ENCODE results near the gene NEK11. TPM values are rescaled to one million over a fixed set of nuclear protein-coding genes. Genes with fewer than 3 reads are reported as not detected.

The NEK11 gene
- total and polyA plus RNA-seq, 9 of the 15 experiments (the other 6 are each of a cell fraction or from before 2014, with no cell fraction given) = 0.28 to 1.5 (median 0.87) TPM

GRCh38 chr3:131314318-131314717 lies 287.6 kb downstream of the NEK11 start:
- ChIA-PET CTCF (ENCODE audit: low intra/inter-chr PET ratio) (no interaction called here), POLR2A (interaction anchor here (1.6 kb wide), 1 partner anchor 11 kb away, joined by 5 read pairs; no protein-coding TSS in a partner anchor)
- TF ChIP-seq ZNF282 (CRISPR knock-in tag; IDR thresholded peaks at IDR 0.05) (no peak), SMAD1 (IDR thresholded peaks at IDR 0.05; ENCODE audit: low read depth, low read length, partially characterized antibody) (no peak), SAP30 (IDR thresholded peaks at IDR 0.05; ENCODE audit: borderline replicate concordance, insufficient read depth, low read depth, low read length, poor library complexity, severe bottlenecking) (no peak), ZBTB1 (CRISPR knock-in tag; IDR thresholded peaks at IDR 0.05; ENCODE audit: borderline replicate concordance, low read depth) (no peak), IFI16 (CRISPR knock-in tag; IDR thresholded peaks at IDR 0.05) (no peak), CBFA2T2 (conservative IDR thresholded peaks at IDR 0.05) (no peak), ESRRB (CRISPR knock-in tag; IDR thresholded peaks at IDR 0.05; ENCODE audit: borderline replicate concordance) (no peak), NR1H2 (CRISPR knock-in tag; IDR thresholded peaks at IDR 0.05) (no peak), HNRNPK (IDR thresholded peaks at IDR 0.05; ENCODE audit: low read depth, low read length, poor library complexity, severe bottlenecking) (no peak), ELF2 (CRISPR knock-in tag; IDR thresholded peaks at IDR 0.05) (no peak), JUNB (CRISPR knock-in tag; conservative IDR thresholded peaks at IDR 0.05) (no peak), ZNF316 (IDR thresholded peaks at IDR 0.05) (no peak), SNRNP70 (optimal IDR thresholded peaks at IDR 0.05; ENCODE audit: low read depth, low read length) (no peak), ATF7 (IDR thresholded peaks at IDR 0.05) (no peak), POLR2G (IDR thresholded peaks at IDR 0.05; ENCODE audit: low read depth, low read length) (no peak)
- TF ChIP-seq, protein P1, sequence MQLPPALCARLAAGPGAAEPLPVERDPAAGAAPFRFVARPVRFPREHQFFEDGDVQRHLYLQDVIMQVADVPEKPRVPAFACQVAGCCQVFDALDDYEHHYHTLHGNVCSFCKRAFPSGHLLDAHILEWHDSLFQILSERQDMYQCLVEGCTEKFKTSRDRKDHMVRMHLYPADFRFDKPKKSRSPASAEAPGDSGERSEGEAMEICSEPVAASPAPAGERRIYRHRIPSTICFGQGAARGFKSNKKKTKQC (CRISPR knock-in tag; IDR thresholded peaks at IDR 0.05) = no peak
- no TSS peak for BruUV-seq (replicated peaks)
- intact Hi-C loops (cut with micrococcal nuclease) (no loop called here), in situ Hi-C loops (cut with MboI) (no loop called here)
- Histone ChIP-seq H3K36me3 (ENCODE audit: control insufficient read depth, insufficient read depth, low read length) (no peaks in the 10 kb centered on the region), H3K4me2 (ENCODE audit: insufficient read depth, low read length) (no peak overlapping the region), H3K4me1 (replicated peaks in 1 of 2; ENCODE audit: control insufficient read depth in 2 of 2, insufficient read depth in 2 of 2, low read length in 2 of 2) (no peaks in the 10 kb centered on the region), H3K4me3 (no peak overlapping the region), H2AFZ (ENCODE audit: low read depth, low read length) (no peak overlapping the region), H3K27me3 (ENCODE audit: control insufficient read depth in 2 of 2, insufficient read depth in 2 of 2, low read length in 2 of 2) (no peaks in the 10 kb centered on the region), H3K27ac (ENCODE audit: extremely low read depth, low read depth, low read length) (no peak overlapping the region), H3K9me1 (ENCODE audit: control insufficient read depth, insufficient read depth, low read length) (no peaks in the 10 kb centered on the region), H3K9ac (ENCODE audit: insufficient read depth in 1 of 2, low read depth in 2 of 2, low read length in 2 of 2) (no peak overlapping the region), H4K20me1 (replicated peaks; ENCODE audit: control insufficient read depth, insufficient read depth, low read length) (no peaks in the 10 kb centered on the region), H3K79me2 (ENCODE audit: control insufficient read depth, insufficient read depth, low read length) (no peaks in the 10 kb centered on the region), H3K9me3 (replicated peaks; ENCODE audit: control insufficient read depth, insufficient read depth, low read depth, low read length) (no peaks in the 10 kb centered on the region)
- no peak for ATAC-seq
- DNase-seq (ENCODE audit: extremely low read depth in 1 of 4, low spot score in 3 of 4) = no peak
- no peak for FAIRE-seq
